Prostate gland (tissue), 2 donors: ENCODE measurements around the gene DRD2.

Source experiments
- CTCF ChIP-seq, 4 experiments: fragments of 200-600 bp in 2 of 4; fragments of 450-650 bp in 2 of 4; sonication (generic) in 2 of 4; IDR thresholded peaks; 1 replicate in 3 of 4; 2 replicates in 1 of 4; pipeline ENCODE4 v1.5.1; 2016 to 2019; ENCODE audit warnings: antibody characterized with exemption in 4 of 4, mild to moderate bottlenecking in 2 of 4, moderate library complexity in 2 of 4
- POLR2A ChIP-seq: fragments of 450-650 bp; IDR thresholded peaks from one replicate; pipeline ENCODE4 v1.6.1; 2016; ENCODE audit warnings: antibody characterized with exemption, mild to moderate bottlenecking
- POLR2AphosphoS5 ChIP-seq: sonication (generic); formaldehyde crosslinking; IDR thresholded peaks from one replicate; pipeline ENCODE4 v1.6.1; 2017; ENCODE audit warnings: antibody characterized with exemption

DNA sequence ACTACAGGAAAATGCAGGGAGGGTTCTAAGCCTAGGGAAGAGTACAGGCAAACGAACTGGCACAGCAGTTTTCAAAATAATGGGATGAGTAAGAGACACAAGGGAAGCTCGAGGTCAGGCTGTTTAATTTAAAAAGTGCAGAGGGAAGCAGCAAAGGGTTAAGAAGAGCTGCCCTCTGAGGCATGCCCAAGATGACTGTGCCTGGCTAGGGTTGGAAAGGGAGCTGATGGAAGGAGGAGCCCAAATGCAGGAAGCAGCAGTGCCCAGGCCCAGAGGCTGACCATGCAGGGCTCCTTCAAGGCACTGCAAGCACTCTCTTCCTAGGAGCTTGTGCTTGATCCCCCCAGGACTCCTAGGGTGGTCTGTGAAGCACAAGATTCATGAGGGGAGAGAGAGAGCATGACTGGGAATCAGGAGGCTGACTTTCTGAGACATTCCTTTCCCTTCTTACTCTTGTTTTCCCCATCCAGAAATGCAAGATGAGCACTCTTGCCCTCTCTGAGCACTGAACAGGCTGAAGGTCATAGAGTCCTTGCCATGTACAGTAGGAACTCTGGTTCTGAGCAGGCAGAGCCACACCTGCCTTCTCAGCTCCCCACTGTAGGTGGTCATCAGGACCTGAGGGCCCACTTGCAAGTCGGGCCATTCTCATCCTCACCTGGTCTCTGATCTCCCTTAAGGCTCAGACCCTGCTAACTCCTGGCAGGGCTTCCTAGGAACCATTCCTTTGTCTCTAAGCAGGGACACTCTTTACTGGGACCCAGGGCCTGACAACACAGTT lies 46.7 kb upstream of the DRD2 start:
- TF ChIP-seq CTCF (IDR thresholded peaks at IDR 0.05) (no peak), POLR2A (no peak), POLR2AphosphoS5 (no peak)
